ENCODE results near the gene CCP110.

DNA sequence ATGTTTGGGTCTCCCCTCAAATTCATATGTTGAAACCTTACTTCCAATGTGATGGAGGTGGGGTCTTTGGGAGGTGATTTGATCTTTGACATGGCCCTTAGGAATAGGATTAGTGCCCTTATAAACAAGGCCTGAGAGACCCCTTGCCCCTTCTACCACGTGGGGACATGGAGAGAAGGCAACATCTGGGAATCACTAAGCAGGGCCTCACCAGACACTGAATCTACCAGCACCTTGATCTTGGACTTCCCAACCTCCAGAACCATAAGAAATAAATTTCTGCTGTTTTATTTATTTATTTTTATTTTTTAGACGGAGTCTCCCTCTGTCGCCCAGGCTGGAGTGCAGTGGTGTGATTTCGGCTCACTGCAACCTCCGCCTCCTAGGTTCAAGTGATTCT is 42.0 kb upstream of the CCP110 start:
- TF ChIP-seq, protein P1, sequence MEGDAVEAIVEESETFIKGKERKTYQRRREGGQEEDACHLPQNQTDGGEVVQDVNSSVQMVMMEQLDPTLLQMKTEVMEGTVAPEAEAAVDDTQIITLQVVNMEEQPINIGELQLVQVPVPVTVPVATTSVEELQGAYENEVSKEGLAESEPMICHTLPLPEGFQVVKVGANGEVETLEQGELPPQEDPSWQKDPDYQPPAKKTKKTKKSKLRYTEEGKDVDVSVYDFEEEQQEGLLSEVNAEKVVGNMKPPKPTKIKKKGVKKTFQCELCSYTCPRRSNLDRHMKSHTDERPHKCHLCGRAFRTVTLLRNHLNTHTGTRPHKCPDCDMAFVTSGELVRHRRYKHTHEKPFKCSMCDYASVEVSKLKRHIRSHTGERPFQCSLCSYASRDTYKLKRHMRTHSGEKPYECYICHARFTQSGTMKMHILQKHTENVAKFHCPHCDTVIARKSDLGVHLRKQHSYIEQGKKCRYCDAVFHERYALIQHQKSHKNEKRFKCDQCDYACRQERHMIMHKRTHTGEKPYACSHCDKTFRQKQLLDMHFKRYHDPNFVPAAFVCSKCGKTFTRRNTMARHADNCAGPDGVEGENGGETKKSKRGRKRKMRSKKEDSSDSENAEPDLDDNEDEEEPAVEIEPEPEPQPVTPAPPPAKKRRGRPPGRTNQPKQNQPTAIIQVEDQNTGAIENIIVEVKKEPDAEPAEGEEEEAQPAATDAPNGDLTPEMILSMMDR (conservative IDR thresholded peaks at IDR 0.05; ENCODE audit: low read length): no peak
- no peak for TF ChIP-seq EZH2phosphoT487 (IDR thresholded peaks at IDR 0.05; ENCODE audit: borderline replicate concordance)

All from Loucy (cell line).